Neural crest cell (in vitro differentiated cells): ENCODE results near the gene ZMIZ1. TPM values are rescaled to one million over a fixed set of nuclear protein-coding genes. Genes with fewer than 3 reads are reported as not detected.

ENCODE experiments used
- DNase-seq: peaks from one replicate; pipeline ENCODE4 v3.0.0; 2021; ENCODE audit warnings: low read depth, mixed read lengths, low spot score
- H3K27ac Mint-ChIP-seq: one replicate; pipeline ENCODE4 v1.8.0; 2021; ENCODE audit warnings: mild to moderate bottlenecking, mixed read lengths; ENCODE audit not compliant: unreplicated experiment
- H3K27me3 Mint-ChIP-seq: 2 replicates; pipeline ENCODE4 v1.8.0; 2021; ENCODE audit warnings: low read depth, mild to moderate bottlenecking, mixed read lengths
- H3K36me3 Mint-ChIP-seq: 2 replicates; pipeline ENCODE4 v1.8.0; 2021; ENCODE audit warnings: low read depth, mild to moderate bottlenecking, mixed read lengths
- H3K4me1 Mint-ChIP-seq: 2 replicates; pipeline ENCODE4 v1.8.0; 2021; ENCODE audit warnings: mixed read lengths
- H3K4me3 Mint-ChIP-seq: one replicate; pipeline ENCODE4 v1.8.0; 2021; ENCODE audit warnings: mild to moderate bottlenecking, mixed read lengths
- H3K9me3 Mint-ChIP-seq: 2 replicates; pipeline ENCODE4 v1.8.0; 2021; ENCODE audit warnings: mixed read lengths
- total RNA-seq: library from RNA; stranded (reverse); gene quantifications from 2 replicates; pipeline ENCODE4 v1.2.1, GENCODE V29; 2021
- TF ChIP-seq, protein P1 (sequence below): fragments of 200-600 bp; sonication (generic); conservative IDR thresholded peaks from 2 replicates; pipeline ENCODE4 v1.5.0; 2021; ENCODE audit warnings: antibody characterized with exemption, mild to moderate bottlenecking

Gene ZMIZ1
- total RNA-seq, 1 donor from 2014 or later: 92.0 TPM

DNA sequence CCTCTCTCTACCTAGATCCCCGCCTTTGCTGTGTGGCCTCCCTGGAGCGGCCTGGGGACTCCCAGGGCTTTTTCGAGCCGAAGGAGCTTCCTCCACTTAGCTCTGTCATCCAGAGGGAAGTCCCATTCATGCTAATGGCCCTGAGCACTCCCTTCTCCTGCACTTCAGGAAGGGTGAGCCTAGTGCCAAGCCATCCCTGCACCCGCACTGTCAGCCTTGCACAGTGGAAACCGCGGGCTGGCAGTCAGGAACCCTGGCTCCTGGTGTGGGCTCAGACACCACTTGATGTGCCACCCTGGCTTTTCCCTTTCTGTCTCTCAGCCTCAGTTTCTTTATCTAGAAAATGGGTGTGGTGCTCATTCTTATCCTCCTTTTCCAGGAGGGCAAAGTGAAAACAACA is 131.6 kb downstream of the ZMIZ1 start:
- H3K36me3 Mint-ChIP-seq: peaks cover 10% of the 10 kb centered on the region
- H3K27me3 Mint-ChIP-seq: no peaks in the 10 kb centered on the region
- no peak for DNase-seq
- peaks cover 23% of the 10 kb centered on the region for H3K4me1 Mint-ChIP-seq
- H3K27ac Mint-ChIP-seq: no peak overlapping the region
- no peaks in the 10 kb centered on the region for H3K9me3 Mint-ChIP-seq
- TF ChIP-seq, protein P1, sequence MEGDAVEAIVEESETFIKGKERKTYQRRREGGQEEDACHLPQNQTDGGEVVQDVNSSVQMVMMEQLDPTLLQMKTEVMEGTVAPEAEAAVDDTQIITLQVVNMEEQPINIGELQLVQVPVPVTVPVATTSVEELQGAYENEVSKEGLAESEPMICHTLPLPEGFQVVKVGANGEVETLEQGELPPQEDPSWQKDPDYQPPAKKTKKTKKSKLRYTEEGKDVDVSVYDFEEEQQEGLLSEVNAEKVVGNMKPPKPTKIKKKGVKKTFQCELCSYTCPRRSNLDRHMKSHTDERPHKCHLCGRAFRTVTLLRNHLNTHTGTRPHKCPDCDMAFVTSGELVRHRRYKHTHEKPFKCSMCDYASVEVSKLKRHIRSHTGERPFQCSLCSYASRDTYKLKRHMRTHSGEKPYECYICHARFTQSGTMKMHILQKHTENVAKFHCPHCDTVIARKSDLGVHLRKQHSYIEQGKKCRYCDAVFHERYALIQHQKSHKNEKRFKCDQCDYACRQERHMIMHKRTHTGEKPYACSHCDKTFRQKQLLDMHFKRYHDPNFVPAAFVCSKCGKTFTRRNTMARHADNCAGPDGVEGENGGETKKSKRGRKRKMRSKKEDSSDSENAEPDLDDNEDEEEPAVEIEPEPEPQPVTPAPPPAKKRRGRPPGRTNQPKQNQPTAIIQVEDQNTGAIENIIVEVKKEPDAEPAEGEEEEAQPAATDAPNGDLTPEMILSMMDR: no peak
- H3K4me3 Mint-ChIP-seq: no peak overlapping the region

GRCh38 chr10:79201706-79202105 is 132.9 kb downstream of the ZMIZ1 start:
- H3K27ac Mint-ChIP-seq: no peak overlapping the region
- no peaks in the 10 kb centered on the region for H3K27me3 Mint-ChIP-seq
- DNase-seq: no peak
- no peak overlapping the region for H3K4me3 Mint-ChIP-seq
- TF ChIP-seq, protein P1: no peak
- peaks cover 22% of the 10 kb centered on the region for H3K4me1 Mint-ChIP-seq
- no peaks in the 10 kb centered on the region for H3K9me3 Mint-ChIP-seq
- H3K36me3 Mint-ChIP-seq: peaks cover 10% of the 10 kb centered on the region

DNA sequence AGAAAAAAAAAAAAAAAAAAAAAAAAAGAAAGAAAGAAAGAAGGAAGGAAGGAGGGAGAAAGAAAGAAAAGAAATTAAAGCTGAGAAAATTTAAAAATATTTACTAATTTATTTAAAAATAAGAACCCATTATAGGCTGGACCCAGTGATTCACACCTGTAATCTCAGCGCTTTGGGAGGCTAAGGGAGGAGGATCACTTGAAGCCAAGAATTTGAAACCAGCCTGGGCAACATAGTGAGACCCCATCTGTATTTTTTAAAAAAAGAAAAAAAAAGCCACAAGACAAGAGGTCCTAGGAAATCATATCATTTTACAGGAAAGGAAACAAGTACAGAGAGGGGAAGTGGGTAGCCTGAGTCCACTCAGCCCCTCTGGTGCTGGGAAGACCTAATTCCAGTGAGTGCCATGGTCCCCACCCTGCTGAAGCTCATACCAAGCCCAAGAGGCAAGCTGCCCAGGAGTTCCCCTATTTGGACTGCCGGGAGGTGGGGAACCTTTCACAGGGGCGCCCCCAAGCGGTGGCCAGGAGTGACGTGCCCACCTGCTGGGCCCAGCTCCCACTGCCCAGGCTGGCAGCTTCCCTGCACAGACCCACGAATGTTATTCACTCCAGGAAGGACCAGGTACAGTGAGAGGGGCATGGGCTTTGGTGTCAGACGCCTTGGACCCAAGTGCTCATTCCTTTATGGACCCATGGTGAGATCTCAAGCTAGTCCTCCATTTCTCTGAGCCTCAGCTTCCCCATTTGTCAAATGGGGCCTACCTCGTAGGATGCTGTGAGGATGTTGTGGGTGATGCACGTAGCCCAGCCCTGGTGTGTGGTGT is 133.6 kb downstream of the ZMIZ1 start:
- DNase-seq: peak; percentile 47
- no peaks in the 10 kb centered on the region for H3K27me3 Mint-ChIP-seq
- H3K9me3 Mint-ChIP-seq: no peaks in the 10 kb centered on the region

GRCh38 chr10:79203014-79203644 is 134.4 kb downstream of the ZMIZ1 start:
- TF ChIP-seq, protein P1: no peak
- Mint-ChIP-seq H3K27me3 (no peaks in the 10 kb centered on the region), H3K9me3 (no peaks in the 10 kb centered on the region), H3K27ac (no peak overlapping the region), H3K36me3 (peaks cover 10% of the 10 kb centered on the region), H3K4me3 (peak overlapping the region; percentile 64), H3K4me1 (peaks cover 19% of the 10 kb centered on the region)
- DNase-seq: no peak

More for the DNA sequence above, 133.6 kb downstream of the ZMIZ1 start:
- no peak overlapping the region for H3K27ac Mint-ChIP-seq
- H3K4me3 Mint-ChIP-seq: no peak overlapping the region
- peaks cover 10% of the 10 kb centered on the region for H3K36me3 Mint-ChIP-seq
- peaks cover 19% of the 10 kb centered on the region for H3K4me1 Mint-ChIP-seq
- TF ChIP-seq, protein P1: peak; percentile 62

GRCh38 chr10:79203833-79204232 is 135.1 kb downstream of the ZMIZ1 start:
- DNase-seq: no peak
- peaks cover 10% of the 10 kb centered on the region for H3K36me3 Mint-ChIP-seq
- no peak overlapping the region for H3K27ac Mint-ChIP-seq
- TF ChIP-seq, protein P1: no peak
- no peaks in the 10 kb centered on the region for H3K9me3 Mint-ChIP-seq
- no peak overlapping the region for H3K4me3 Mint-ChIP-seq
- no peaks in the 10 kb centered on the region for H3K27me3 Mint-ChIP-seq
- H3K4me1 Mint-ChIP-seq: peaks cover 19% of the 10 kb centered on the region
